Bladder microvascular endothelial cell (primary cell): Measurements from ENCODE around the gene RHOD. TPM values are rescaled to one million over a fixed set of nuclear protein-coding genes. Genes with fewer than 3 reads are reported as not detected.

Source experiments
- total RNA-seq: library from RNA; depleted of rRNA; stranded (reverse); fragments of >200 nt; gene quantifications from 2 replicates; pipeline ENCODE4 v1.2.3, GENCODE V29; 2014

The RHOD gene
- total RNA-seq, result 8.4 and 20.8 TPM in 2 replicates

DNA sequence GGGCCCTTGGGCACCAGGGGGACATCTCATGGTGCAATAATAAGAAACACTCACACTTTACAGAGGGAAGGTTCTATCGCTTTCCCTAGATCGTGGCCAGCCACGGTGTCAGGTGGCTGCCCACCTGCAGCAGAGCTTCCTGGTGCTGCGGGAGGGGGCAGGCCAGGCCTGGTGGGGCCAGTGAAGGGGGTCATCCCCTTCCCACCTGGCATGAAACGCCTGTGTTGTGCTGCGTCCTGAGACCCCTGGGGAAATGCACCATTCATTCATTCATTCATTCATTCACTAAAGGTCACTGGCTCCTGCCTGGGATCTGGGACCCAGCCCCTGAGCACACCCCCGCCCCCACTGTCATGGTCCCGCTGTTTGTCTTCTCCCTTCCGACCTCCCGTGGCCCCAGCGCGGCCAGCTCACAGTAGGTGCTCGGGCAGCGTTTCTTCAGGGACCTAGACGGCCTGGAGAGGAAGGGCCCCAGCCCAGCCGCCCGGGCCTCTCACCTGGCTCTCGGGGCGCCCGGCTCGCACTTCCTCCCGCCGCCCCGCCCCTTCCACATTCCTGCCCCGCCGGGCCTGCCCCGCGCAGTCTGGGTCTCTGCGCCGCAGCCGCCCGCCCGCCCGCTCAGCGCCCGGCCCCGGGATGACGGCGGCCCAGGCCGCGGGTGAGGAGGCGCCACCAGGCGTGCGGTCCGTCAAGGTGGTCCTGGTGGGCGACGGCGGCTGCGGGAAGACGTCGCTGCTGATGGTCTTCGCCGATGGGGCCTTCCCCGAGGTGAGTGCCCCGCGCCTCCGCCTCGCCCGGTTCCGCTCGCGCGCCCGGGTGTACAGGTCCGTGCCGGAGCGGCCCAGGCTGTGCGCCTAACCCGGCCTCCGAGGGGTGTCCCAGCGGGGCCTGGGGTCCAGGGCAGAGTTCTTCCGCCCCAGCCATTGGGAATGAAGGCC is at the start of gene RHOD:
Gene RHOD, plus strand, starts transcription at position 581 of the 938 bp plus-strand sequence. Its CDS starts 56 bp downstream, at position 637.

DNA sequence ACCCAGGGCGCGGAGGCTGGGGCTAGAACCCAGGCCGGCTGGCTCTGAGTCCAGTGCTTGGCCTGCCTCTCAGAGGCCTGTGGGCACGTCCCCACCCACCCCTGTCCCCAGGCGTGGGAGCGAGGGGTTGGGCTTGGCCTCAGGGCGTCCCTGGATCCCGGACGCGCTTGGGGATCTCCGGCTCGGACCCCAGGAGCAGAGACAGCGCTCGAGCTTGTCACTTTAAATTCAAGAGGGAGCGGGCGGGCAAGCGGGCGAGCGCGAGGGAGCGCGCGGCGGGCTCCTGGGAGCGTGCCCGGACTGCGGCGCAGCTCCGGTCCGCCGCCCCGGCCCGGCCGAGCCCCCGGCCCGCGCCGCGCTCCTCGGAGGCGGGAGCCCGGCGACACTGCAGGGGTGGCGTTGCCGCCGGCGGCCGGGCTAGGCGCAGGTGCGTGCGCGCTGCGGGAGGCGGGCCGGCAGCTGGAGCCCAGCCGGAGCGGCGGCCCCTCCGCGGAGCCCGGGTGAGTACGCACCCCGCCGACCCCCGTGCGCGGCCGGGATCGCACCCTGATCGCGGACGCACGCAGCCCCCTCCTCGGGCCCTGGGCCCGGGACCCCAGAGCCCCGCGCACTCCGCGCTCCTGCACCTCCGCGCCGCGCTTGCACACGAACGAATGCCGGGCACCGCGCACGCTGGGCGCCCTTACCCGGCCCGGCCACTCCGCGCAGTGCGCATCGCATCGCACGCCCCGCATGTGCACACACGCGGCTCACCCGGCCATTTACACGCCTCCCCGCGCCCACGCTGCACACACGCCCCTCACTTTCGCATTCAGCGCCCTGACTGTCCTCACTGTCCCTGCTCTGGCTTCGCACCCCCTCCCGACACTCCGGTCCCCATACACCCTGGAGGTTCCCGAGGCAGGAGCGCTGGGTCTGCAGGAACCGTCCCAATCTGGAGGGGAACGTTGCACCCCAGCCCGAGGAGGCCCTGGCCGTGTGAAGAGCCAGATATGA is 33.4 kb upstream of the RHOD start, which contains the start of gene SYT12:
Gene SYT12, plus strand, starts transcription at position 174 of the 996 bp plus-strand sequence. CDS start 7,011 bp downstream, outside the sequence.

GRCh38 chr11:67118801-67119584 is 62.3 kb downstream of the RHOD start, which contains the start of gene KDM2A:
Gene KDM2A (plus strand): TSS chr11:67119263. CDS start chr11:67121317, 2,054 bp downstream.

Other genes with a start within 250 kb of the RHOD start
- 13.1 and 16.9 TPM in 2 replicates for gene RCE1, start 213.4 kb upstream of the RHOD start, total RNA-seq
- 12.8 and 16.3 TPM in 2 replicates for gene LRFN4, start 199.8 kb upstream of the RHOD start, total RNA-seq
- gene PC, start 98.5 kb upstream of the RHOD start, total RNA-seq, result 7.3 and 12.5 TPM in 2 replicates
- gene C11orf86, start 81.5 kb upstream of the RHOD start, total RNA-seq, result not detected in 2 replicates
- gene SYT12, start 33.7 kb upstream of the RHOD start, total RNA-seq, result 0.50 TPM in 1 of 2 replicates, not detected in the other
- 26.9 and 71.6 TPM in 2 replicates for gene KDM2A, start 62.4 kb downstream of the RHOD start, total RNA-seq
- 46.2 and 48.2 TPM in 2 replicates for gene GRK2, start 209.6 kb downstream of the RHOD start, total RNA-seq
- gene ANKRD13D, start 232.5 kb downstream of the RHOD start, total RNA-seq, result 36.8 and 36.9 TPM in 2 replicates
- gene SSH3, start 246.7 kb downstream of the RHOD start, total RNA-seq, result 10.0 and 14.1 TPM in 2 replicates